Activated T-cell treated with anti-CD3 and anti-CD28 coated beads, Interleukin-2, amount 50 U/mL, for 48 hours (primary cell): ENCODE results near the gene PELO.
"Not testable (repeated sequence)": the region's sequence is repeated elsewhere in the genome, so short reads cannot be mapped to it uniquely, and the experiment has no call there.

Experiments
- DNase-seq, 2 experiments: peaks; one replicate each; pipeline ENCODE4 v3.0.0-alpha.2; 2020

PELO gene

DNA sequence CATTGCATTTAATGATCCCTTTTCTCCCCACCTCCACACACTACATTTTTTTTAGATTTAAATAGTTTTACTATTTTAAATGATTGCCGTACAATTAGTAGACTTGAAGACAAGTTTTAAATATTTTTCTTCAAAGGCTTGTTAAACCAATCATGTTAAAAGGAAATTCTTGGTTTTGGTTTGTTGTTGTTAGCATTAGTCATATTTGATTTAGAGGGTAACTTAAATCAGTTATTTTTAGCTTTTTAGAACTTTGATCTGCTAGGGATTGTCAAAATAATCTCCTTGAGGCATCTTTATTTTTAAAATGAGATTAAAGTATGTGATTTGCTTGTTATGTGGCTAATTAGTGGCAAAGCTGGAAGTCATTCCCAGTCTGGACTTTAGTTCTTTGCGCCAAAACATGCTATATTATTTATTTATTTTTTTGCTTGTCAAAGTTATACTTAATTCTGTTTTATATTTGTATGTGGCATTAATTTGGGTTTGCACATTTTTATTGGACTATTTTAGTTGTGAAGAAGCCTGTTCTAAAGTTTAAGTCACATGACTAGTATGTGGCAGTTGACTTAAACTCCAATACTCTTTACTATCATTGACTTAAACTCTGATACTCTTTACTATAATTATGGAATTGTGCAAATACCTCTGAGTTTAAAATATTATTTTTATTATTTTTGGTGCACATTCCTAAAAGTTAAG lies 14.7 kb downstream of the PELO start:
- no peak for DNase-seq

- DNase-seq, result no peak
Observed at GRCh38 chr5:52802974-52803336, 15.2 kb downstream of the PELO start.

- no peak for DNase-seq
Observed at GRCh38 chr5:52804387-52804791, 16.7 kb downstream of the PELO start.

DNA sequence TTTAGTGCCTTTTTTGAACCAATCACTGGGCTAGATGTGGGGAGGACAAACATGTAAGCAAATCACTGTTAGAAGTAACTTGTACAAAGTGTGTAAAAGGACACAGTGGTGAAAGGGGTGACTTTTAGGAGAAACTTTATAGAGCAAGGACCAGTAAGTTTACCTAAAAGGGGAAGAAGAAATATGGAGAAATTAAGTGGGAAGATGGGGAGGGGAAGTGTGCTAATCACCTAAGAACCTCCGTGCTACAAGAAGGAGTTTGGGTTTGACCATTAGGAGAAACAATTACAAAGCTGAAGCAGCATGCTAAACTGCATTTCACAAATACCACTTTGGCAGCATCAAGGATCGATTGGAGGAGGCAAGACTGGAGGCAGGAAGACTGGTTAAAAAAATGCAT lies 17.3 kb downstream of the PELO start:
- no peak for DNase-seq

DNA sequence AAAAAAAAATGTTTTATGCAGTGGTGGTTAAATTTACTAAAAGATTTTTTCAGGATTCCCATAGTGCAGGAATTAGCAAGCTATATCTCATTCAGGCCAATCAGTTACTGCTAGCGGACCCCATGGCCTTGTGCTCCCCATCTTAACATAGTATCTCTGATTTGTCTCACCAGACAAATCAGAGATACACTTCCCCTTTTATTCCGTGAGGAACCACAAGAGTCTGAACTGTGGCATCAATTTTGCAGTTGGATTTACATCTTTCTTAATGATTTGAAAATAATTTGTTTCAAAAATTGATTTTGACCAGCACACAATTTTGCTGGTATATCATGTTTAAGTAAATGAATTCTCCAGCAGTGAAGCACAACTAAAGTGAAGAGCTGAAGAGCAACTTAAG lies 17.9 kb downstream of the PELO start:
- DNase-seq, result no peak

DNA sequence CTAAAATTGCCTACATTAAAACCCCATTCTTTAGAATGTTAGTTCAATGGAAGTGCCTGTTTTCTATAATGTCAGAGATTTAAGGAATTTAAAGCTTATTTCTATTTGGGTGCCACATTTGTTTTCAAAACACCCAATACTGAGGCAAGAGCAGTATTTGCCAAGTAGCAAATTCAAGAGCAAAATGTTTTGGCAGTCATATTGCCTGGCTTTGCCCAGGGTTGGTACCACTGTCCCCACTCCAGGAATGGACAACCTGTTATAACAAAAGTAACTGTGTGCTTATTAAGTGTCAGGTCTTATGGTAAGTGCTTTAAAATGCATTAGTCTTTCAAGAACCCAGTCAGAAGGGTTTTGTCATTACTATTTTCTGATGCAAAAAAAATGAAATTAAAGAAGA lies 19.3 kb downstream of the PELO start:
- DNase-seq, result no peak

GRCh38 chr5:52807723-52808122 lies 20.0 kb downstream of the PELO start:
- DNase-seq, result no peak

GRCh38 chr5:52808316-52808901 lies 20.7 kb downstream of the PELO start:
- no peak for DNase-seq

GRCh38 chr5:52809884-52810283 lies 22.2 kb downstream of the PELO start:
- no peak for DNase-seq

- no peak for DNase-seq
Observed at GRCh38 chr5:52810426-52810825, 22.7 kb downstream of the PELO start.

DNA sequence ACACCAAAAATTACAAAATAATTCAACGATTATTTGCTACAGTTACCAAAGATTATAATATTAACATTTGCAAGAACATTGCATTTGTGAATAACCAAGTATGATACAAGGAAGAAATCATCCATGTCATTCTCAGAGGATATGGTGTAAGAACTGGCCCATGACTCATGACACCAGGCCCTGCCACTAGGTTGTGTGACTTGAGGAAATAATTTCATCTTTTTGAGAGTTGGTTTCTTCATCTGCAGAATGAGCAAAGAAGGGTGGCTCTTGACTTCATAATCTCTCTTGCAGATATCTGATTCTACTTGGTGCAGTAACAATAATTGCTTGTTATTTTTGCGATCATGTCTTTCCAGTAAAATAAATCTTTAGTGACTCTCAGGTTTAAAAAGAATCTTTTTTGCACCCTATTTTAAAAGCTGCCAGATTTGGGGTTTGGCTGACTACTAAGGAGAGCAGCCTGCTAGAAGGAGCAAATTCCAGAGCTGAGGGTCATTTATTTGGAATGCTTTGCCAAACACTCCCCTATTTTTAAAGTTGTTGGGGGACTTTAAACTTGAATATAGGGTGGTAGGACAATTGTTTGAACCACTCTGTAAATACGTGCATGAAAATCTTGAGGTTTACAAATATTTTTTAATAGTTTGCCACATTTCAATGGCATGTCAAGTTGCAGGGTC lies 23.5 kb downstream of the PELO start:
- no peak for DNase-seq

DNA sequence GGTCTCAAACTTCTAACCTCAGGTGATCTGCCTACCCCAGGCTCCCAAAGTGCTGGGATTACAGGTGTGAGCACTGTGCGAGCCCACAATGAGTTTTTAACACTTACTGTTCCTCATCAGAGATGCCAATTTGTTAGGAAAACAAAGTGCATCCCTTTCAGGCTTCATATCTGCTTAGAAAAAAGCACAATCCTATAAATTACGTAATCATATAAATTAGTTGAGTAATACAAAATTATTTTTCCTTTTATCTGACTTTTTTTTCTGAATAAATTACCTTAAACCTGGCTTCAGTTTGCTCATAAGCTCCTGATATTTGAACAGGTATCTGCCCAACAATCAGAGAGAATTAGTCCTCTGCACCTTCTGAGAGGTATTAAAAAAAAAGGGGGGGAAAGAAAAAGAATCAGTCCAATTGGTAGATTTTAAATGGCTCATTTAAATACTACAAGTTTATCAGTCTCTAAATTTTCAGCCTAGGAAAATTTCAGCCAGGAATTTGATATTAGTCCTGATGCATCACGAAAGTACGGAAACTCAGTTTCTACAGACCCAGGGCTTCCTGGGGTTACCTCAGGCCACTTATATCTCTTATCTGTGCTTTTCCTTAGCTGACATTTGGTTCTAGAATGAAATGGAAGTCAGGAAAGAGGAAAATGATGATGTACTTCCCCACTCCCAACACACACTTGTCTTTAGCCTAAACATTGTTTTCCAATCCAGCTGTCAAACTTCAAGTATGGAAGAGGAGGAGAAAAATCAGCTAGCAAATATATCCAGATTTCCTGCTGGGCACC lies 26.8 kb downstream of the PELO start:
- no peak for DNase-seq

GRCh38 chr5:52817818-52818217 lies 30.1 kb downstream of the PELO start:
- no peak for DNase-seq

DNA sequence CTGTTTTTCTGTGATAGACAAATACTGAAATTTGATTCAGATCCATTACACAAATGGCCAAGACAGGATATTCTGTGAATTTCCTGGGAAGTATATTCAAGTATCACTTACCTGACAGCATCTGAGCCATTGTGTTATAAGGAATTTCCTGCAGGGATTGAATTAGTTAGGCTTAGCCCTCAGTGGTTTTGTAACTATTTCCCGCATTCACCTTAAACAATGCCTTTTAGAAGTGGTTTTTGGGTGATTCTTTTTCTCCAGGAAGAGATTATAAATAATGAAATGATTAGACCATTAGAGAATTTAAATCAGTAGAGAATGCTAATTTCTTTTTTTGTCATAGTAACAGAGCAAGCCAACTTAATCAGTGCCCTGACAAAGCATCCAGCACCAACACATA lies 30.6 kb downstream of the PELO start:
- no peak for DNase-seq

- not testable (repeated sequence) for DNase-seq
Observed at GRCh38 chr5:52818807-52819206, 31.1 kb downstream of the PELO start.

DNA sequence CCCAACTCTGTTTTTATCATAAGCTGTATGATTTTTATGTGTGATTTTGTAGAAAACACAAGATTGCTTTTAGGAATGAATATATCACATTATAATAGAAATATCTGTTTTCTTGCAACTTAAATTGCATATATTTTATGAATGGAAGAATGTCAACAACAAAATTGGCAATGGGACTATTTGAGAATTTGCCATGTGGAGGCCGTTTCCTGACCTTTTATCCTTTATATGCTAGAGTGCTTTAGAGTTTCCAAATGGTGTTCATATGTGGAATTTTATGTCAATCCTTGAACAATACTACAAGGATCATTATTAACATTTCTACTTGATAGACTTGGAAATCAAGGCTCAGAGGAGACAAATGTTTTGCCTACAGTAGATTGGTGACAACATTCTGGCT lies 34.2 kb downstream of the PELO start:
- DNase-seq, result no peak

- DNase-seq, result no peak
Observed at GRCh38 chr5:52822437-52822836, 34.7 kb downstream of the PELO start.

- no peak for DNase-seq
Observed at GRCh38 chr5:52824827-52825226, 37.1 kb downstream of the PELO start.

DNA sequence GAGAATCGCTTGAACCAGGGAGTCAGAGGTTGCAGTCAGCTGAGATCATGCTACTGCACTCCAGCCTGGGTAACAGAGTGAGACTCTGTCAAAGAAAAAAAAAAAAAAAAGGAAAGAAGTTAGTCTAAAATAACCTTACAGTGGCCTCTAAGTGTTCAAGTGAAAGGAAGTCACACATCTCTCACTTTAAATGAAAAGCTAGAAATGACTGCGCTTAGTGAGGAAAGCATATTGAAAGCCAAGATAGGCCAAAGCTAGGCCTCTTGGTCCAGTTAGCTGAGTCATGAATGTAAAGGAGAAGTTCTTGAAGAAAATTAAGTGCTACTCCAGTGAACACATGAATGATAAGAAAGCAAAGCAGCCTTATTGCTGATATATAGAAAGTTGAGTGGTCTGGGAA lies 38.1 kb downstream of the PELO start:
- no peak for DNase-seq

GRCh38 chr5:52827815-52828214 lies 40.1 kb downstream of the PELO start:
- DNase-seq, result no peak

- no peak for DNase-seq
Observed at GRCh38 chr5:52829664-52830063, 41.9 kb downstream of the PELO start.

DNA sequence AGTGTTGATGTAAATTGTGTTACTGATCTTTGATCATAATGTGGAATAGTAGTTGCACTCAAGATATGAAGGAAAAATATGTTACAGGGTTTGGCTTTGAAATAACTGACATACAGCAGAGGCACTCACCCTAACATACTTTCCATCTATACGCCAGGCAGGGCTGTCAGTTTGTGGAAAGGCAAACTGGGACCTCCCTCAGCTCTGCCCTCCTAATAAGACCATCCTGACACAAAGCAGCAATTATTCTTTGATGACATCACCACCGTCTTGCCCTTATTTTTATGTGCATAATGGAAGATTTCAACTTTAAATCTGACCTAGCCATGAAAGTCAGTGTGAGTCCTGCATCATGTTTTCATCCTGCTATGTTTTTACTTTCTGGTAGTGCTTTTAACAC lies 42.9 kb downstream of the PELO start:
- no peak for DNase-seq

- no peak for DNase-seq
Observed at GRCh38 chr5:52831786-52832511, 44.2 kb downstream of the PELO start.
